Measurements from ENCODE around the gene DSCAML1. TPM values are rescaled to one million over a fixed set of nuclear protein-coding genes. Genes with fewer than 3 reads are reported as not detected.

DSCAML1 gene
- total RNA-seq, 4 donors from 2014 or later: 0.29 to 29.1 (median 3.4) TPM

- intact Hi-C loops (cut with DNase I; ENCODE audit: low total_unique reads): loop anchor here (10.0 kb wide), 1 partner anchor 255 kb away; no protein-coding TSS in a partner anchor
- Histone ChIP-seq H3K27me3 (peaks cover 0 to 13% of the 10 kb centered on the region in 2 donors), H3K36me3 (no peaks in the 10 kb centered on the region), H3K27ac (no peak overlapping the region), H3K4me3 (no peak overlapping the region), H3K9me3 (no peaks in the 10 kb centered on the region), H3K4me1 (peaks cover 0 to 16% of the 10 kb centered on the region in 2 donors)
- no peak for DNase-seq
- TF ChIP-seq CTCF (IDR thresholded peaks at IDR 0.05): no peak
- TF ChIP-seq POLR2A (IDR thresholded peaks at IDR 0.05): no peak
Measured at GRCh38 chr11:117799634-117800033, 2.6 kb upstream of the DSCAML1 start.

- no peaks in the 10 kb centered on the region for H3K36me3 ChIP-seq
- no peak for DNase-seq
- no peaks in the 10 kb centered on the region for H3K9me3 ChIP-seq
- intact Hi-C loops (cut with DNase I; ENCODE audit: low total_unique reads): no loop called here
- no peak overlapping the region for H3K27ac ChIP-seq
- peak overlapping the region; percentile 4 to 5 for H3K4me3 ChIP-seq
- H3K4me1 ChIP-seq: peaks cover 0 to 16% of the 10 kb centered on the region in 2 donors
- no peak for TF ChIP-seq CTCF (IDR thresholded peaks at IDR 0.05)
- no peak for TF ChIP-seq POLR2A (IDR thresholded peaks at IDR 0.05)
- peaks cover 0 to 13% of the 10 kb centered on the region in 2 donors for H3K27me3 ChIP-seq
Measured at GRCh38 chr11:117796456-117796871, 552 bp downstream of the DSCAML1 start.

DNA sequence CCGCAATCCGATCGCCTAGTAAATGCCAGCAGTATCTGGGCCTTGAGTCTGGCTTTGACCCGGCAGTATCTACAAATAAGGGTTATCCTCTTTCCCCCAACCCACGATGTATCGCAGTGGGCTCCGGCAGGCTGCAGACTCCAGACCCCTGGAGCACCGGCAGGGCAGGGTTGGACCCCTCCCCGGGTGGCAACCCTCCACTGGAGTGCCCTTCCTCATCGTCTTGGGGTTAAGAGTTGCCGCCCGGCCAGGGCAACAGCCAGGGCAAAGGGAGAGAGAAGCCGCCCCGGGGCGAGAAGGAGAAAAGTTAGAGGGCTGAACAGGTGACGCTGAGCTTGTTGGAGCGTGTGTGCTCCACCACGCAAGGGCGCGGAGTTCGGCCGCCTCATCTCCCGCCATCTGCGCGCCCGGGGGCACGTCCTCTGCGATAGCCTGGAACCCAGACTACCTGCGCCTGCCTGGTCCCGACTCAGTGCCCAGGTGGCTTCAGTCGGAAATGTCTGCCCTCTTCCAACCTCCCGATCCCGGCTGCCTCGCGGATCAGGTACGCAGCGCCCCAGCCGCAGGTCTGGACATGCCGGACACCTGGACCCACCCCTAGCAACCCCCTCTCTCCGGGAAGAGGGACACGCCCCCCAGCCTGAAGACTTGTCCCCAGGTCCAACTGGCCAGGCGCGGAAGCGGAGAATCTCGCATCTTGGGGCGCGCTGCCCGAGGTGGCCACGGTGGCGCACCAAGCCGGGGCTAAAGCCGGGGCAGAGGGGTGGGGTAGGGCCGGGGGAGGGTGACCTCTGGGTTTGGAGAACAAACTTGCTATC is 1.2 kb downstream of the DSCAML1 start:
- peak overlapping the region in 1 of 2 donors; percentile 5 for H3K4me3 ChIP-seq
- no peaks in the 10 kb centered on the region for H3K36me3 ChIP-seq
- TF ChIP-seq CTCF (IDR thresholded peaks at IDR 0.05) (no peak), POLR2A (IDR thresholded peaks at IDR 0.05) (no peak)
- H3K27me3 ChIP-seq: peaks cover 0 to 13% of the 10 kb centered on the region in 2 donors
- no peak overlapping the region for H3K27ac ChIP-seq
- DNase-seq: no peak
- no peaks in the 10 kb centered on the region for H3K9me3 ChIP-seq
- intact Hi-C loops (cut with DNase I; ENCODE audit: low total_unique reads): no loop called here
- peaks cover 0 to 16% of the 10 kb centered on the region in 2 donors for H3K4me1 ChIP-seq

- H3K4me3 ChIP-seq: no peak overlapping the region
- no peak overlapping the region for H3K27ac ChIP-seq
- peaks cover 0 to 16% of the 10 kb centered on the region in 2 donors for H3K4me1 ChIP-seq
- intact Hi-C loops (cut with DNase I; ENCODE audit: low total_unique reads): no loop called here
- H3K36me3 ChIP-seq: no peaks in the 10 kb centered on the region
- peaks cover 0 to 13% of the 10 kb centered on the region in 2 donors for H3K27me3 ChIP-seq
- DNase-seq: no peak
- no peak for TF ChIP-seq CTCF (IDR thresholded peaks at IDR 0.05)
- H3K9me3 ChIP-seq: no peaks in the 10 kb centered on the region
Measured at GRCh38 chr11:117794772-117795629, 2.0 kb downstream of the DSCAML1 start.

Data from uterus (tissue), 4 donors.